GM18868 (cell line): ENCODE measurements around the gene E2F8.
"Not testable (repeated sequence)": the region's sequence is repeated elsewhere in the genome, so short reads cannot be mapped to it uniquely, and the experiment has no call there.

Experiments used
- ATAC-seq: cut with Tn5 transposase; IDR thresholded peaks from one replicate; pipeline ENCODE4 v1.9.1; 2021; ENCODE audit warnings: mild to moderate bottlenecking, moderate library complexity; ENCODE audit not compliant: unreplicated experiment

Gene E2F8

DNA sequence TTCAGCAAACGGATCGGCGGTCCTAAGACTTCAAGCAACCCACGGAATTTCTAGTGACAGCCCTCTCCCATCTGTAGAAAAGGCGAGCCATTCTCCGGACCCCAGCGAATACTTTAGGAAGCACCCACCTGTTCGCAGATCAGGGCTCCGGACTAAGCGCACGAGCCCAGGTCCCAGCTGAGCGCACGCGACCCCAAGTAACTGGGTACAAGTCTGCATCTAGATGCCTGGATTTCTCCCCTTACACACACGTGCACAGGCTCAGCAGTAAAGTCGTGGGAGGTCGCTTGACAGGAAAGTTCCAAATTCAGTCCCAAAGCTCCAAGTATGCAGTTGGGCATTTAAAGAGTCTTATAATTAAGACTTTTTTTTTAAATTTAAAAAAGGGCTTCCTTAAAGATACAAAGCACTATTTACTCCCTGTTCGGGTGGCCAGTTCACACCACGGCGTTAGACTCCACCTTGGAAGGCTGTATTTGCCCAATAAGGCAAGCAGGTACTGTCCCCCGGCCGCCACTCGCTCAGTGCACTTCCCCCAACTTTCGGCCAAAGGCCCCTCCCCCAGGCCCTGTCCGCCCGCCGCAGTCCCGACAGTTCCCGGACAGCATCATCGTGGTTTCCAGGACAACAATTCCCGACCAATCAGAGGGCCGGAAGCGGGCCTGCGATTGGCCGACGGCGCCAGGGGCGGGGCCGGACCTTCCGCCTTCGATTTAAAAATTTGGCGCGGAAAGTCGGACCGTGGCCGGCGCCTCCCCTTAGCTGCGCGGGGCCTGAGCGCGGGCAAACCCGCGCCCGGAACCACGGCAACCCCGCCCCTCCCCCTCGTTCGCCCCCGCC, at the start of gene E2F8:
Gene E2F8, minus strand, starts transcription at position 526 of the 840 bp plus-strand sequence. CDS start 824 bp downstream, outside the sequence.
- peak; percentile 90 for ATAC-seq

GRCh38 chr11:19290356-19290755, 49.6 kb upstream of the E2F8 start:
- no peak for ATAC-seq

GRCh38 chr11:19288256-19288655, 47.5 kb upstream of the E2F8 start:
- no peak for ATAC-seq

DNA sequence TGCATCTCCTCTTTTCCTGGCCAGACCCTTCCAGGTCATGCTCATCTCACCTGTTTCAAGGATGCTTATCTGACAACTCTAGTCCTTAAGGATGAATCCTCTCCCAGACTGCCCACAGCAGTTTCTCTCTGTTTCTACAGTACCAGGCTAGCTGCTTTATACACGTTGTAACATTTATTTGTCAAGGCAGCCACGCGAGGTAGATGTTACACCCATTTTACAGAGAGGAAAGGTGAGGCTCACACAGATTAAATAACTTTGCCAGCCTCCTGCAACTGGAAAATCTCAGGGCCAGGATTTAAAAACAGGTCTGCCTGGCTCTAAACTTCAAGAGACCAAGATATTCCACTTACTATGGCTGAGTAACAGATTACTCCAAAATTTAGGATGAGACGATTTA, 45.7 kb upstream of the E2F8 start:
- no peak for ATAC-seq

GRCh38 chr11:19284881-19285280, 44.1 kb upstream of the E2F8 start:
- no peak for ATAC-seq

DNA sequence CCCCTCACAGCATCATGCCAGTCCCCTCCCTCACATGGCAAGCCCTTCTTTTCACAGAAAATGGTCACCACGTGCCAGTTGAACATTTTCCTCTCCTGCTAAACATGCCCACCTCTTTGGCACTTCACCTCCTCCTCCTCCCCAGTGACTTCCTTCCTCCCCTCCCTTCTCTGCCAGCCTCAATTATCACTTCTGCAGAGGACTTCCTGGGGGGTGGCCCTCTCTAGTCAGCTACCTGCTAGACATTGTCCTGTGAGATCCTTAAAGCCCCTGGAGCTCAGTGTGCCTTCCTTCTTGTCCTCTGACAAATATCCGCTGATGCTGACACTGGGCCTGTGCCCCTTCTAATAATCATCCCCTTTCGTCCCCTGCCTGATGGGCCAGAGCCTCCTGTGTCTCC, 43.2 kb upstream of the E2F8 start:
- no peak for ATAC-seq

GRCh38 chr11:19281555-19281954, 40.8 kb upstream of the E2F8 start:
- no peak for ATAC-seq

- ATAC-seq, result peak; percentile 65
Observed at GRCh38 chr11:19281041-19281440, 40.3 kb upstream of the E2F8 start.

DNA sequence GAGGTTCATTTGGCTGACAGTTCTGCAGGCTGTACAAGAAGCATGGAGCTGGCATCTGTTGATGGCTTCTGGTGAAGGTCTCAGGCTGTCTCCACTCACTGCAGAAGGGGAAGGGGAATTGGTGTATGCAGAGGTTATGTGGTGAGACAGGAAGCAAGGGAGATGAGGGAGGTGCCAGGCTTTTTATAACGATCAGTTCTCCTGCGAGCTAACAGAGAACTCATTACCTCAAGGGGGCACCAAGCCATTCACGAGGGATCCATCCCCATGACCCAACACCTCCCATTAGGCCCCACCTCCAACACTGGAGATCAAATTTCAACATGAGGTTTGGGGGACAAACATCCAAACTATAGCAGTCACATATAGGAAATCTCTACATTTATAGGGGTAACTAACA, 38.7 kb upstream of the E2F8 start:
- ATAC-seq, result no peak

GRCh38 chr11:19276859-19277808, 36.4 kb upstream of the E2F8 start:
- ATAC-seq, result no peak

- no peak for ATAC-seq
Observed at GRCh38 chr11:19275496-19275895, 34.8 kb upstream of the E2F8 start.

- ATAC-seq, result not testable (repeated sequence)
Observed at GRCh38 chr11:19273219-19273618, 32.5 kb upstream of the E2F8 start.

GRCh38 chr11:19268909-19269308, 28.2 kb upstream of the E2F8 start:
- ATAC-seq, result no peak

- ATAC-seq, result no peak
Observed at GRCh38 chr11:19267567-19267966, 26.8 kb upstream of the E2F8 start.

DNA sequence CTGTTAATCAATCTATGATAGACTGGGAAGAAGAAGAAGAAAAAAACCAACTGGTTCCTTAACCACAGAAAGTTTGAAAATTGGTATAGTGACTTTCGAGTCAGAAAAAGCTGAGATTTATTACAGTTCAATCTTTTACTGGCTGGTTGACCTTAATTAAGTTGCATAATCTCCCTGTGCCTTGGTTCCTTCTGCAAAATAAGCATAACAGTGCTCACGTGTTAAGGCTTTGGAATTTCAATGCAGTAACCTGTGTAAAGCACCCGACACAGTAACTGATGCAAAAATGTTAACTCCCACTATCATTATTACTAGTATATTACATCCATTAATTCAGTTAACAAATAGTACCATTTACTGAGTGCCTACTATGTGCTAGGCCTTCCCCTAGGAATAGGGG, 22.6 kb upstream of the E2F8 start:
- no peak for ATAC-seq

DNA sequence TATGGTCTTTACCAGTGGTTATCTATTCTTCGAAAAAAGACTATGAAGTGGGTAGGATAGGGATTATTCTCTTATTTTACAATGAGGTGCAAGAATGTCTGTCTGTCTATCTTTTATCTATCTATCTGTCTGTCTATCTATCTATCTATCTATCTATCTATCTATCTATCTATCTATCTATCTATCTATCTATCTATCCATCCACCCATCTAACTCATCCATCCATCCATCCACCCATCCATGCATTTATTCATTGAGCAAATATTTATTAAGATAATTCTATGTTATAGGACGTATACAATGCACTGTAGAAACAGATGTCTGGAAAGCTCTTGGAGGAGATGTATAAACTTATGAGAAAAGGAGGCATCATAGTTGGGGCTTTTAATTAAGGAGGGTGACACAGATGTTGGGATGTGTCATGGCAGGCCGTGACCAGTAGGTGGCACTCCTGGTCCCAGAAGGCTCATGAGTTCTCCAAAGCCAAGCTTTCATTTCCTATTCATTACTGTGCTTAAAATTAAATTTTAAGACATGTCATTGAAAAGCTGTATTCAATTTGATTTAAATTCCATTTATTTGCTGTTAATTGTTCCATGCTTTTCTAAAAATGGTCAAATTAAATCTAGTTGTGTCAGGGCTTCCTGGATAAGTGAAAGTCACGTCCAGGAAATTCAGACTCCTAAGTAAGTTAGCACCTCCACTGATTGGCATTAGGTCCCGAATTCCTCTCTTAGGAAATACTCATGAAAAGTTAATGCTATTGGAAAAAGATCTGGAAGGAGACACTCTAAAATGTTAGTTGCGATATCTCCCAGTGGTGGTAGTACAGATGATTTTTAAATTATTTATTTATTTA, 19.0 kb upstream of the E2F8 start:
- peak; percentile 70 for ATAC-seq

- ATAC-seq, result no peak
Observed at GRCh38 chr11:19258641-19259230, 18.0 kb upstream of the E2F8 start.

DNA sequence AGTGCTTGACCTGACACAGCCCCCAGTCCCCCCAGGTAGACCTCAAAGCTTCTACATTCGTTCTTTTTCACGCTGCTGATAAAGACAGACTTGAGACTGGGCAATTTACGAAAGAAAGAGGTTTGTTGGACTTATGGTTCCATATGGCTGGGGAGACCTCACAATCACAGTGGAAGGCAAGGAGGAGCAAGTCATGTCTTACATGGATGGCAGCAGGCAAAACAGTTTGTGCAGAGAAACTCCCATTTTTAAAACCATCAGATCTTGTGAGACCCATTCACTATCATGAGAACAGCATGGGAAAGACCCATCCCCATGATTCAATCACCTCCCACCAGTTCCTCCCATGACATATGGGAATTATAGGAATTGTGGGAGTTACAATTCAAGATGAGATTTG, 13.7 kb upstream of the E2F8 start:
- ATAC-seq, result not testable (repeated sequence)

GRCh38 chr11:19253817-19254216, 13.1 kb upstream of the E2F8 start:
- ATAC-seq, result no peak

DNA sequence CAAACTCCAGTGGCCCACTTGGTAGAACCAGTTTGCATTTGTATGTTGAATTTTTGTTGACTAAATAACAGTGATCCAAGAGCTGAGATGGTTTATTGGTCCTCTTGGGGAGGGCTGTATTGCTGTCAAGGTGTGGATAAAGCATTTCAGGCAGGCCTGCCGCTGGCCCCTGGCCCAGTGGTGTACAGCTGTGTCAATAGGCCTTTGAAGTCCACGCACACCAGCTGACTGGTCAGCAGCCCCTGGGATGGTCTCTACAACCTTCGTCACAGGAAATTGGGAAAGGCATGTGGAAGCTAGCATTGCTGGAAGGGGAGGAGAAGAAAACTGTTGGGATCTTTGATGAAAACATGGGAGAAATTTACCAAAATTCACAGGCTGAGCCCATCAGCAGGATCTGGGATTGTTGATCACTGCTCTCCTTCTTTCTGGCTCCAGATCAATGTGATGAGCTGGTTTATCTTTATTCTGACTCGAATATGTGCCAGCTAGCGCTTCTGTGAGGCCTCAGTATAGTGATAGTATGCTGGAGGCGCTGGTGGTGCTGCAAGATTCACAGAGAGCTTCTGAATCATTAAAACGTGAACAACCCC, 12.5 kb upstream of the E2F8 start:
- no peak for ATAC-seq
